ENCODE measurements around the gene OR52E1.

OR52E1 gene

DNA sequence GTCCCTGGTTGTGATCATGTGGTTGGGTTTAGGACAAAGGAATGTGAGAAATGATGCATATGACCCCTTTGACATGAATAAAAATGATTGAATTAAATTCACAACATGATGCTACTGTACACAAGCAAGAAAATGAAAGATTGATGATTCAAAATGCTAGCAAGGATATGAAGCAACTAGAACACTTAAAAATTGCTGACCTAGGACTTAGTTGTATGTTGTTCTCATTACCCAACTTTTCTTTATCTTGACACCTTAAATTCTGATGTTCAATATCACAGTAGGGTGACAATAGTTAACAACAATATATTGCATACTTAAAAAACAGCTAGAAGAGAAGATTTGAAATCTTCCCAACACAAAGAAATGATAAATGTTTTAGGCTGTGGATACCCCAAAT lies 48.2 kb downstream of the OR52E1 start:
- DNase-seq (ENCODE audit: low spot score): no peak

DNA sequence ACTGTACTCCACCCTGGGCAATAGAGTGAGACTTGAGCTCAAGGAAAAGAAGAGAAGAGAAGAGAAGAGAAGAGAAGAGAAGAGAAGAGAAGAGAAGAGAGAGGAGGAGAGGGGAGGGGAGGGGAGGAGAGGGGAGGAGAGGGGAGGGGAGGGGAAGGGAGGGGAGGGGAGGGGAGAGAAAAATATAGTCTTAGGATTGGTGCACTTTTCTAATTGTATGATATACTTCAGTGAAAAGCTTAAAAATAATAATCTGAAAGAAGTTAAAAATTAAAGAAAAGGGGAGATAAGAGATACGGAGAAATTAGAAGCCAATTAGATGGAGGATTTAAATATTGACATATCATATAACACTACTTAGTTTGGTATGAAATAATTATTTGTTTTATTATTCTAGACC lies 49.5 kb downstream of the OR52E1 start:
- DNase-seq (ENCODE audit: low spot score): no peak

Data from D341Med (cell line).